ENCODE data around the gene DEDD.
A peak's percentile ranks its signal among the peaks of the same experiment; 100 is the strongest.
"Not testable (repeated sequence)": the region's sequence is repeated elsewhere in the genome, so short reads cannot be mapped to it uniquely, and the experiment has no call there.

The DEDD gene

GRCh38 chr1:161121042-161121650 lies 11.3 kb downstream of the DEDD start:
- no peak for DNase-seq

GRCh38 chr1:161119092-161119903 lies 13.2 kb downstream of the DEDD start:
- DNase-seq: no peak

- DNase-seq: peak; percentile 38
Observed at GRCh38 chr1:161117759-161118581, 14.5 kb downstream of the DEDD start, which contains the start of the genes NIT1 and PFDN2. NIT1 (plus strand) TSS chr1:161118105; CDS start chr1:161118177, 72 bp downstream. PFDN2 (minus strand) TSS chr1:161118037; CDS start chr1:161118026, 11 bp downstream.

- not testable (repeated sequence) for DNase-seq
Observed at GRCh38 chr1:161115961-161116360, 16.5 kb downstream of the DEDD start.

- DNase-seq: no peak
Observed at GRCh38 chr1:161115132-161115711, 17.2 kb downstream of the DEDD start.

GRCh38 chr1:161114556-161114955 lies 17.9 kb downstream of the DEDD start:
- no peak for DNase-seq

- no peak for DNase-seq
Observed at GRCh38 chr1:161113915-161114314, 18.6 kb downstream of the DEDD start.

- DNase-seq: no peak
Observed at GRCh38 chr1:161111527-161111926, 20.9 kb downstream of the DEDD start.

- no peak for DNase-seq
Observed at GRCh38 chr1:161111117-161111516, 21.4 kb downstream of the DEDD start.

GRCh38 chr1:161106431-161106830 lies 26.0 kb downstream of the DEDD start:
- DNase-seq: no peak

GRCh38 chr1:161100556-161100955 lies 31.9 kb downstream of the DEDD start:
- no peak for DNase-seq

- DNase-seq: no peak
Observed at GRCh38 chr1:161099090-161099802, 33.2 kb downstream of the DEDD start.

GRCh38 chr1:161098210-161099068 lies 34.0 kb downstream of the DEDD start, which contains the start of gene KLHDC9:
KLHDC9 (plus strand) TSS chr1:161098361; CDS start chr1:161098536, 175 bp downstream.
- DNase-seq: no peak

GRCh38 chr1:161096530-161096929 lies 35.9 kb downstream of the DEDD start:
- no peak for DNase-seq

GRCh38 chr1:161096015-161096414 lies 36.5 kb downstream of the DEDD start:
- DNase-seq: no peak

- no peak for DNase-seq
Observed at GRCh38 chr1:161095230-161095629, 37.2 kb downstream of the DEDD start.

GRCh38 chr1:161094481-161094880 lies 38.0 kb downstream of the DEDD start:
- DNase-seq: no peak

GRCh38 chr1:161092621-161093028 lies 39.8 kb downstream of the DEDD start:
- no peak for DNase-seq

GRCh38 chr1:161091796-161092507 lies 40.5 kb downstream of the DEDD start:
- no peak for DNase-seq

- DNase-seq: no peak
Observed at GRCh38 chr1:161091093-161091492, 41.4 kb downstream of the DEDD start.

Measured in KG1 (cell line).